Measurements from ENCODE around the gene ID2.

ID2 gene

GRCh38 chr2:8681786-8682692 lies at the start of gene ID2:
ID2 (plus strand) TSS chr2:8682056; CDS start chr2:8682166, 110 bp downstream.
- no peak for TF ChIP-seq CTCF (IDR thresholded peaks at IDR 0.05; ENCODE audit: borderline replicate concordance, control extremely low read depth, extremely low read depth, insufficient read depth, missing control alignments)
- peak; percentile 98 for DNase-seq (ENCODE audit: low spot score)
- in situ Hi-C loops (cut with MboI; ENCODE audit: low sequenced_read_pairs, unreplicated experiment): loop anchor here (10.0 kb wide), 2 partner anchors 157 to 1257 kb away; no protein-coding TSS in a partner anchor

GRCh38 chr2:8632755-8633154 lies 49.1 kb upstream of the ID2 start:
- DNase-seq (ENCODE audit: low spot score): no peak
- TF ChIP-seq CTCF (IDR thresholded peaks at IDR 0.05; ENCODE audit: borderline replicate concordance, control extremely low read depth, extremely low read depth, insufficient read depth, missing control alignments): no peak
- in situ Hi-C loops (cut with MboI; ENCODE audit: low sequenced_read_pairs, unreplicated experiment): no loop called here

GRCh38 chr2:8633186-8633734 lies 48.6 kb upstream of the ID2 start:
- no peak for DNase-seq (ENCODE audit: low spot score)
- in situ Hi-C loops (cut with MboI; ENCODE audit: low sequenced_read_pairs, unreplicated experiment): no loop called here
- no peak for TF ChIP-seq CTCF (IDR thresholded peaks at IDR 0.05; ENCODE audit: borderline replicate concordance, control extremely low read depth, extremely low read depth, insufficient read depth, missing control alignments)

- in situ Hi-C loops (cut with MboI; ENCODE audit: low sequenced_read_pairs, unreplicated experiment): no loop called here
- no peak for TF ChIP-seq CTCF (IDR thresholded peaks at IDR 0.05; ENCODE audit: borderline replicate concordance, control extremely low read depth, extremely low read depth, insufficient read depth, missing control alignments)
- DNase-seq (ENCODE audit: low spot score): no peak
Measured at GRCh38 chr2:8633735-8634313, 48.0 kb upstream of the ID2 start.

- no peak for DNase-seq (ENCODE audit: low spot score)
- no peak for TF ChIP-seq CTCF (IDR thresholded peaks at IDR 0.05; ENCODE audit: borderline replicate concordance, control extremely low read depth, extremely low read depth, insufficient read depth, missing control alignments)
- in situ Hi-C loops (cut with MboI; ENCODE audit: low sequenced_read_pairs, unreplicated experiment): no loop called here
Measured at GRCh38 chr2:8634466-8635172, 47.2 kb upstream of the ID2 start.

- in situ Hi-C loops (cut with MboI; ENCODE audit: low sequenced_read_pairs, unreplicated experiment): no loop called here
- no peak for TF ChIP-seq CTCF (IDR thresholded peaks at IDR 0.05; ENCODE audit: borderline replicate concordance, control extremely low read depth, extremely low read depth, insufficient read depth, missing control alignments)
- no peak for DNase-seq (ENCODE audit: low spot score)
Measured at GRCh38 chr2:8636041-8636491, 45.8 kb upstream of the ID2 start.

All from GM13976 (cell line).